Heart left ventricle (tissue), 13 donors: Measurements from ENCODE around the gene UBE2Q1.

Source experiments
- CTCF ChIP-seq, 12 donors: fragments of 200-600 bp; sonication (generic) in 4 of 12; IDR thresholded peaks; one replicate each; pipeline versions ENCODE4 v1.5.0 to v1.8.0; 2018 to 2022; ENCODE audit warnings: antibody characterized with exemption in 12 of 12, mild to moderate bottlenecking in 5 of 12
- POLR2A ChIP-seq, 2 donors: fragments of 450-650 bp; IDR thresholded peaks; one replicate each; pipeline ENCODE4 v1.6.1; 2017; ENCODE audit warnings: antibody characterized with exemption in 2 of 2, mild to moderate bottlenecking in 2 of 2, moderate library complexity in 2 of 2
- donor health status: ischemic (EF 13 %, LVEDD 7.1; RV severe dilation, severe dysfunction).
- donor health status: DM: no; HTN: yes; CAD: no.
- donor health status: DM: no; HTN: no; CAD: no.
- donor health status: ischemic (EF 25% LVEDD 6.9; RV normal size, moderate dysfunction).
- donor health status: ischemic (EF 25% LVEDD 5.7; RV mildly dilated, moderate dysfunction).
- donor health status: ischemic (EF 35%, LVEDD 5.7; RV mildly dilated, moderate dysfunction).
- donor health status: nonischemic (EF 11% LVEDD 7.7; RV severe dilation, severe dysfunction).
- donor health status: DM: yes; HTN: yes; CAD: no.
- donor health status: PGD.
- donor health status: ischemic (EF 29% LVEDD 5.4; RV normal size, mild dysfunction).
- donor health status: nonischemic (EF 23%, LVEDD 6.1; RV moderate dilation, normal function).

GRCh38 chr1:154571964-154572288, 13.5 kb upstream of the UBE2Q1 start:
- no peak for TF ChIP-seq POLR2A (IDR thresholded peaks at IDR 0.05)
- TF ChIP-seq CTCF (IDR thresholded peaks at IDR 0.05), result no peak
